Measurements from ENCODE around the gene PAM. TPM values are rescaled to one million over a fixed set of nuclear protein-coding genes. Genes with fewer than 3 reads are reported as not detected.

The PAM gene
- total and polyA plus RNA-seq, 2 donors, result 22.1 to 76.3 TPM

DNA sequence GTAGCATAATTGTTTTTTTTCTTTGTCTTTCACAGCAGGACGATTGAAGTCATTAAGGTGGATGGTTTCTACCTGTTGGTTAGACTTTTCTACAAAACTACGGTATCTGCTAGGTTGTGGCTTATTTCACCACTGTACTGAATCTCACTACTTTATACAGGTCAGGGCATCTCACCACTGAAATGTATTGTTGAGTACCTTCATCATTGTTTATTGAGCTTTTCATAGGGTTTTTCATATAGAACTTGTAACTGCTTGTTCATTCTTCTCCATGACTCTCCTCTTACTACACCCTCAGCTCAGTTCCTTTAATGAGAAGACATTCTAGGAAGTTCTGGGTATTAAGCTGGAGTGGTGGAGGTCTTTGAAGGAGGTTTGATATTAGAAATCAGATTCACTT, 75.1 kb downstream of the PAM start:
- peaks cover 3 to 4% of the 10 kb centered on the region in 2 donors for H3K4me1 ChIP-seq (ENCODE audit: control insufficient read depth in 2 of 2, insufficient read depth in 2 of 2, low read length in 2 of 2)
- no peaks in the 10 kb centered on the region for H3K27me3 ChIP-seq (ENCODE audit: control insufficient read depth in 2 of 2, insufficient read depth in 1 of 2, low read length in 1 of 2)
- no peak overlapping the region for H3K27ac ChIP-seq (ENCODE audit: low read depth in 1 of 2, low read length in 1 of 2)
- H3K36me3 ChIP-seq (ENCODE audit: control insufficient read depth in 2 of 2, insufficient read depth in 2 of 2, low read length in 1 of 2), result no peaks in the 10 kb centered on the region
- H3K4me3 ChIP-seq (ENCODE audit: low read length in 2 of 2), result no peak overlapping the region
- no peak for DNase-seq (ENCODE audit: low read depth in 6 of 9, low spot score in 9 of 9)
- H3K9me3 ChIP-seq (ENCODE audit: control insufficient read depth in 2 of 2, insufficient read depth in 1 of 2, low read length in 1 of 2), result peaks cover 0 to 3% of the 10 kb centered on the region in 2 donors
- 97% methylated on average over 2 of the region's 2 CpGs for WGBS

DNA sequence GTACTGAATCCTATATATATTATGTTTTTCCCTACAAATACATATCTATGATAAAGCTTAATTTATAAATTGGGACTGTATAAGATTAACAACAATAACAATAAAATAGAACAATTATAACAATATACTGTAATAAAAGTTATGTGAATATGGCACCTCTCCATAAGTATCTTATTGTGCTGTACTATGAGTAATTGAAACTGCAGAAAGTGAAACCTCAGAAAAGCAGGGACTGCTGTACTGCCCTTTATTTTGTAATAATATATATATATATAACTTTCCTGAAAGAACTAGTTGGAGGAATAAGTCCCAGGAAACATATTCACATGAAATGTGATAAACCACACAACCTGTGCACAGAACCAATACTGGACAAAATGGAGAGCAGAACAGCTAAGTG, 77.3 kb downstream of the PAM start:
- Histone ChIP-seq H3K9me3 (ENCODE audit: control insufficient read depth in 2 of 2, insufficient read depth in 1 of 2, low read length in 1 of 2) (peaks cover 0 to 3% of the 10 kb centered on the region in 2 donors), H3K27me3 (ENCODE audit: control insufficient read depth in 2 of 2, insufficient read depth in 1 of 2, low read length in 1 of 2) (no peaks in the 10 kb centered on the region)

DNA sequence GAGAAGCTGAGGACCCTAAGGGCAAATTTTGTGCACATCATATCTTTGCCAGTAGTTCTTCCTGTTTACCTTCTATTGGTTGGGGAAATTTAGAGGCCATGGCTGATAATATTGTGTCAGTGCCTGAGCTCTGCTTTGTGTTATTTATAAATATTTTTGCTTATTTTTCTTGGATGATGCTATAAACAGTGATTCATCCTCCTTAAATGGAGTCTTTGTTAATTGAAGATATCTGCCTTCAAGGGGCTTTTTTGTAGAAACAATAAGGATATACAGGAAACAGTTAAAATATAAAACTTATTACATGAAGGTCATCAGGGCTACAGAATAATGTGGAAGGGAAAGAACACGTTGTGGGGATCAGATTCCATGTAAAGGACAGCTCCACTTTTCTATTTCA, 78.0 kb downstream of the PAM start:
- no peak overlapping the region for H3K27ac ChIP-seq (ENCODE audit: low read depth in 1 of 2, low read length in 1 of 2)
- no peaks in the 10 kb centered on the region for H3K36me3 ChIP-seq (ENCODE audit: control insufficient read depth in 2 of 2, insufficient read depth in 2 of 2, low read length in 1 of 2)
- DNase-seq (ENCODE audit: low read depth in 6 of 9, low spot score in 9 of 9), result no peak
- 84% methylated on average over 1 of the region's 1 CpG for WGBS
- H3K9me3 ChIP-seq (ENCODE audit: control insufficient read depth in 2 of 2, insufficient read depth in 1 of 2, low read length in 1 of 2), result peaks cover 0 to 3% of the 10 kb centered on the region in 2 donors
- H3K4me1 ChIP-seq (ENCODE audit: control insufficient read depth in 2 of 2, insufficient read depth in 2 of 2, low read length in 2 of 2), result peaks cover 3 to 10% of the 10 kb centered on the region in 2 donors
- no peak overlapping the region for H3K4me3 ChIP-seq (ENCODE audit: low read length in 2 of 2)
- H3K27me3 ChIP-seq (ENCODE audit: control insufficient read depth in 2 of 2, insufficient read depth in 1 of 2, low read length in 1 of 2), result no peaks in the 10 kb centered on the region

More for the DNA sequence above, 77.3 kb downstream of the PAM start:
- DNase-seq (ENCODE audit: low read depth in 6 of 9, low spot score in 9 of 9), result no peak
- H3K27ac ChIP-seq (ENCODE audit: low read depth in 1 of 2, low read length in 1 of 2), result no peak overlapping the region
- peaks cover 3 to 10% of the 10 kb centered on the region in 2 donors for H3K4me1 ChIP-seq (ENCODE audit: control insufficient read depth in 2 of 2, insufficient read depth in 2 of 2, low read length in 2 of 2)
- no peaks in the 10 kb centered on the region for H3K36me3 ChIP-seq (ENCODE audit: control insufficient read depth in 2 of 2, insufficient read depth in 2 of 2, low read length in 1 of 2)
- H3K4me3 ChIP-seq (ENCODE audit: low read length in 2 of 2), result no peak overlapping the region

DNA sequence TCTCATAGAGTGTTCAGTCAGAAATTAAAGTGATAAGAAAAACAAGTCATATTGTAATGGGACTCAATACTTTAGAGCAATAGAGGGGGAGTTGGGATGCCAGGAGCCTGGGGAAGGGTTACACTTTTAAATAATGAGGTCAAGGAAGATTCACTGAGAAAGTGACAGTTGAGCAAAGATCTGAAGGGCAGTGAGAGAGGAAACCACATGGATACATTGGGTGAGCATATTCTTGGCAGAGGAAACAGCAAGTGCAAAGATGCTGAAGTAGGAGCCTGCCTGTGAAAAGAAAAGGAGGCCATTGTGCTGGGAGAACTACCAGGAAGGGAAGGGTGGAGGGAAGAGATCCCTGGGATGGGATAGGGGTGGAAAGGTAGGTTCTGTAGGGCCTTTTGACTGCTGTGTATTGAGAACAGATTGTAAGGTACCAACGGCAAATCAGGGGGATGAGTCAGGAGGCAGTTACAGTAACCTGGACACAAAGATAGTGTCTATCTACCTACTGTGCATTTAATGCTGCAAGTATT, 79.4 kb downstream of the PAM start:
- Histone ChIP-seq H3K9me3 (ENCODE audit: control insufficient read depth in 2 of 2, insufficient read depth in 1 of 2, low read length in 1 of 2) (peaks cover 0 to under 1% of the 10 kb centered on the region in 2 donors), H3K4me3 (ENCODE audit: low read length in 2 of 2) (no peak overlapping the region), H3K4me1 (ENCODE audit: control insufficient read depth in 2 of 2, insufficient read depth in 2 of 2, low read length in 2 of 2) (peaks cover 3 to 10% of the 10 kb centered on the region in 2 donors), H3K36me3 (ENCODE audit: control insufficient read depth in 2 of 2, insufficient read depth in 2 of 2, low read length in 1 of 2) (no peaks in the 10 kb centered on the region), H3K27me3 (ENCODE audit: control insufficient read depth in 2 of 2, insufficient read depth in 1 of 2, low read length in 1 of 2) (no peaks in the 10 kb centered on the region), H3K27ac (ENCODE audit: low read depth in 1 of 2, low read length in 1 of 2) (peak overlapping the region in 1 of 2 donors; percentile 22)
- 63% methylated on average over 1 of the region's 1 CpG for WGBS
- peak in 1 of 9 donors; percentile 49 for DNase-seq (ENCODE audit: low read depth in 6 of 9, low spot score in 9 of 9)

DNA sequence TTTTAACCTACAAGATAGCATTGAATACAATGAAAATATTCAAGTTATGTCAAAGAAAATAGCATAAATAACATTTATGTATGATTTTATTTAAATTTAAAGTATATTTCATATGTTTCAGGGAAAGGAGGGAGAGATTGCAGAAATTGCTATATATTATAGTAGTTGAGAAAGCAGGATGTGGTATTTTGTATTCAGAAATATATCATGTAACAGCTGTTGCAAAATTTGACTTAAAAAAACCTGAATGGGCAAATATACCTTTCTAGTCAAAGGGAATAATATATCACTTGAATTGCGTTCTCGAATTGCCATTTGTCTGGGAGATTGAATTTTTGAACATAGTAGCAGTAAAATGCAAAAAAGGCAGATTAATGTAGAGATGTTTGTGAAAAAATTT, 80.6 kb downstream of the PAM start:
- Histone ChIP-seq H3K9me3 (ENCODE audit: control insufficient read depth in 2 of 2, insufficient read depth in 1 of 2, low read length in 1 of 2) (no peaks in the 10 kb centered on the region), H3K36me3 (ENCODE audit: control insufficient read depth in 2 of 2, insufficient read depth in 2 of 2, low read length in 1 of 2) (no peaks in the 10 kb centered on the region), H3K4me3 (ENCODE audit: low read length in 2 of 2) (no peak overlapping the region), H3K27ac (ENCODE audit: low read depth in 1 of 2, low read length in 1 of 2) (no peak overlapping the region), H3K27me3 (ENCODE audit: control insufficient read depth in 2 of 2, insufficient read depth in 1 of 2, low read length in 1 of 2) (no peaks in the 10 kb centered on the region), H3K4me1 (ENCODE audit: control insufficient read depth in 2 of 2, insufficient read depth in 2 of 2, low read length in 2 of 2) (peaks cover 3 to 10% of the 10 kb centered on the region in 2 donors)
- WGBS, result 12% methylated on average over 2 of the region's 2 CpGs
- DNase-seq (ENCODE audit: low read depth in 6 of 9, low spot score in 9 of 9), result no peak

DNA sequence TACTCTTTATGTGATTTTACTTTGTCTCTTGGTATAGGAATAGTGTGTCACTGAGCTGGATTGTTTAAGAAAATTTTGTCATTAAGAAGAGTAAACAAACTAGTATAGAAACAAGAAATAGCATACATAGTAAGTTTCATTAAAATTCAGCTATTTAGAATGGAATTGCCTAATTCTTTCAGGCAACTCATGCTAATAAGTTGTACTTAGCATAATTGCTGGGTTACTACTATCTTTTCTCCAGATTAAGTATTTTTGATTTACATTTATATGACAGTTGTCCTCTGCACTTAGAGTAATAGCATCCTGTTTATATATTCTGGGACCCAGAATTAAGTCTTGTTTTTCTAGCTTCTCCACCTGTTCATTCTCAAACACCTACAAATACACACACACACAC, 85.9 kb downstream of the PAM start:
- peaks cover 6 to 16% of the 10 kb centered on the region in 2 donors for H3K4me1 ChIP-seq (ENCODE audit: control insufficient read depth in 2 of 2, insufficient read depth in 2 of 2, low read length in 2 of 2)
- no peak overlapping the region for H3K27ac ChIP-seq (ENCODE audit: low read depth in 1 of 2, low read length in 1 of 2)
- no peaks in the 10 kb centered on the region for H3K9me3 ChIP-seq (ENCODE audit: control insufficient read depth in 2 of 2, insufficient read depth in 1 of 2, low read length in 1 of 2)
- H3K36me3 ChIP-seq (ENCODE audit: control insufficient read depth in 2 of 2, insufficient read depth in 2 of 2, low read length in 1 of 2), result no peaks in the 10 kb centered on the region
- DNase-seq (ENCODE audit: low read depth in 6 of 9, low spot score in 9 of 9), result no peak
- H3K27me3 ChIP-seq (ENCODE audit: control insufficient read depth in 2 of 2, insufficient read depth in 1 of 2, low read length in 1 of 2), result no peaks in the 10 kb centered on the region
- no peak overlapping the region for H3K4me3 ChIP-seq (ENCODE audit: low read length in 2 of 2)

DNA sequence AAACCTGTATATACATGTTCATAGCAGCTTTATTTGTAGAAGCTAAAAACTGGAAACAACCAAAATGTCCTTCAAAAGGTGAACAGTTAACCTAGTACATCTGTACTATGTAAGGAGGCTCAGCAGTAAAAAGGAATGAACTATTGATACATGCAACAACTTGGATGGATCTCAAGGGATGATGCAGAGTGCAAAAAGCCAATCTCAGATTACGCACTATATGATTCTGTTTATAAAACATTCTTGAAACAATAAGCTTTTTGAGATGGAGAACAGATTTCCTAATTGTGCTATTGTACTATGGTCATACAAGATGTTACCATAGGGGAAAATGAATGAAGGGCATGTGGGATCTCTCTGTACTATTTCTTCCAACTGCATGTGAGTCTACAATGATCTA, 88.9 kb downstream of the PAM start:
- no peaks in the 10 kb centered on the region for H3K9me3 ChIP-seq (ENCODE audit: control insufficient read depth in 2 of 2, insufficient read depth in 1 of 2, low read length in 1 of 2)
- H3K4me1 ChIP-seq (ENCODE audit: control insufficient read depth in 2 of 2, insufficient read depth in 2 of 2, low read length in 2 of 2), result peaks cover 8 to 21% of the 10 kb centered on the region in 2 donors
- no peaks in the 10 kb centered on the region for H3K36me3 ChIP-seq (ENCODE audit: control insufficient read depth in 2 of 2, insufficient read depth in 2 of 2, low read length in 1 of 2)
- H3K27me3 ChIP-seq (ENCODE audit: control insufficient read depth in 2 of 2, insufficient read depth in 1 of 2, low read length in 1 of 2), result no peaks in the 10 kb centered on the region
- H3K27ac ChIP-seq (ENCODE audit: low read depth in 1 of 2, low read length in 1 of 2), result no peak overlapping the region
- DNase-seq (ENCODE audit: low read depth in 6 of 9, low spot score in 9 of 9), result no peak
- no peak overlapping the region for H3K4me3 ChIP-seq (ENCODE audit: low read length in 2 of 2)
- 98% methylated on average over 1 of the region's 1 CpG for WGBS

DNA sequence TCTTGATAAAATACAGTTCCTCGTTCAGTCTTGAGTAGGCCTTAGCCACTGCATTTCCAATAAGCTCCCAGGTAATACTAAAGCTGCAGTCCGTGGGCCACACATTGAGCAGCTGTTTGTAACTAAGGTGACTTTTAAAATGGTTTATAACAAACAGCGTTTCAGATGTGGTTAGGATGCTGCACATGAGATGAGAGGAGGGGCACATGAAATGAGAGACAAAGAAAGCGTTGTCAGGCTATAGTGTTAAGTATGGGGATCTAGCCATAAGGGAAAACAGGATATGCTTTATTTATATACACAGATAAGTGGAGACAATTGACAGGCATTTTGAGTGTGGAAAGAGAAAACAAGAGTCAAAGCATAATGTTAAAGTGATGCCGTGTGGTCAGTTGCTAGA, 89.9 kb downstream of the PAM start:
- Histone ChIP-seq H3K27me3 (ENCODE audit: control insufficient read depth in 2 of 2, insufficient read depth in 1 of 2, low read length in 1 of 2) (no peaks in the 10 kb centered on the region), H3K4me1 (ENCODE audit: control insufficient read depth in 2 of 2, insufficient read depth in 2 of 2, low read length in 2 of 2) (peaks cover 8 to 21% of the 10 kb centered on the region in 2 donors), H3K27ac (ENCODE audit: low read depth in 1 of 2, low read length in 1 of 2) (no peak overlapping the region), H3K9me3 (ENCODE audit: control insufficient read depth in 2 of 2, insufficient read depth in 1 of 2, low read length in 1 of 2) (no peaks in the 10 kb centered on the region), H3K4me3 (ENCODE audit: low read length in 2 of 2) (no peak overlapping the region), H3K36me3 (ENCODE audit: control insufficient read depth in 2 of 2, insufficient read depth in 2 of 2, low read length in 1 of 2) (no peaks in the 10 kb centered on the region)
- 20% methylated on average over 5 of the region's 5 CpGs for WGBS
- DNase-seq (ENCODE audit: low read depth in 6 of 9, low spot score in 9 of 9), result peak in 2 of 9 donors; percentile 13 to 68

DNA sequence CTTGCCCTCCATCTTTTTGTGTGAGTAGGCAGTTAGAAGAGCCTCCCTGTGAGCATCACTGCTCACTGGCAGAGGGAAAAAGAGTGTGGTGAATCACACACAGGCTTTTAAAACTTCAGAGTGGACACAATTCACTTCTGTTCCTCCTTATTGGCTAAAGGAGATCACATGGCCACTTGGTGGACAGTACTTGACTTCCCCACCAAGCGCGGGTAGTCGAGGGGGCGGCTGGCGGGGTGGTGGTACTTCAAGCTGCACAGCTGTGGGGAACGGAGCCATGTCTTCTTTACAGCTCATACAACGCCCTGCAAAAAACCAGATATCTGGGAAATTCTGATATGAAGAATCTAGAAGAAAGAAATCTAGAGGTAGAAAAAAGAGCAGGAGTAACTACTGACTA, 95.4 kb downstream of the PAM start:
- no peak overlapping the region for H3K27ac ChIP-seq (ENCODE audit: low read depth in 1 of 2, low read length in 1 of 2)
- no peak for DNase-seq (ENCODE audit: low read depth in 6 of 9, low spot score in 9 of 9)
- peaks cover 4 to 18% of the 10 kb centered on the region in 2 donors for H3K4me1 ChIP-seq (ENCODE audit: control insufficient read depth in 2 of 2, insufficient read depth in 2 of 2, low read length in 2 of 2)
- H3K9me3 ChIP-seq (ENCODE audit: control insufficient read depth in 2 of 2, insufficient read depth in 1 of 2, low read length in 1 of 2), result no peaks in the 10 kb centered on the region
- no peaks in the 10 kb centered on the region for H3K36me3 ChIP-seq (ENCODE audit: control insufficient read depth in 2 of 2, insufficient read depth in 2 of 2, low read length in 1 of 2)
- H3K27me3 ChIP-seq (ENCODE audit: control insufficient read depth in 2 of 2, insufficient read depth in 1 of 2, low read length in 1 of 2), result no peaks in the 10 kb centered on the region
- WGBS, result 99% methylated on average over 7 of the region's 7 CpGs
- no peak overlapping the region for H3K4me3 ChIP-seq (ENCODE audit: low read length in 2 of 2)

DNA sequence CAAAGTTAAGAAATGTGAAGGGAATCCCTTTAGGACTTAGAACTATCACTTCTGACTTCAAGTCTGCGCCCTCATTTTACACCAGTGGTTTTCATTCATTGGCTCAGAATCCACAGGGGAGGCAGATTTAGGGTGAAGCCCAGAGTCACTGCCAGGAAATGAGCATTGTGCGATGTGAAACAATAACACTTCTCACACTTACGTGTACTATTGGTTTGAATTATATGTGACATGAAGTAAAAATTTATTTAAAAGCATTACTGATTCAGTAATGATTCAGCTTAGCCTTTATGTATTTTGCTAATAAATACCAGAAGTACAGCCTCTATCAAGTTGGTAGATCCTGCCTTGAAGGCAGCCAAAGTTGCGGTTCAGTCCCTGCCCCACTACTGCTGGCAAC, 98.6 kb downstream of the PAM start:
- Histone ChIP-seq H3K36me3 (ENCODE audit: control insufficient read depth in 2 of 2, insufficient read depth in 2 of 2, low read length in 1 of 2) (no peaks in the 10 kb centered on the region), H3K27me3 (ENCODE audit: control insufficient read depth in 2 of 2, insufficient read depth in 1 of 2, low read length in 1 of 2) (no peaks in the 10 kb centered on the region), H3K4me1 (ENCODE audit: control insufficient read depth in 2 of 2, insufficient read depth in 2 of 2, low read length in 2 of 2) (peaks cover 0 to 2% of the 10 kb centered on the region in 2 donors), H3K9me3 (ENCODE audit: control insufficient read depth in 2 of 2, insufficient read depth in 1 of 2, low read length in 1 of 2) (no peaks in the 10 kb centered on the region), H3K27ac (ENCODE audit: low read depth in 1 of 2, low read length in 1 of 2) (no peak overlapping the region), H3K4me3 (ENCODE audit: low read length in 2 of 2) (no peak overlapping the region)
- DNase-seq (ENCODE audit: low read depth in 6 of 9, low spot score in 9 of 9), result no peak
- 94% methylated on average over 4 of the region's 4 CpGs for WGBS
